ENCODE results near the gene RBM20. TPM values are rescaled to one million over a fixed set of nuclear protein-coding genes. Genes with fewer than 3 reads are reported as not detected.
A peak's percentile ranks its signal among the peaks of the same experiment; 100 is the strongest.

The RBM20 gene
- total RNA-seq, 1 experiment from 2014 or later = 0.24 TPM

DNA sequence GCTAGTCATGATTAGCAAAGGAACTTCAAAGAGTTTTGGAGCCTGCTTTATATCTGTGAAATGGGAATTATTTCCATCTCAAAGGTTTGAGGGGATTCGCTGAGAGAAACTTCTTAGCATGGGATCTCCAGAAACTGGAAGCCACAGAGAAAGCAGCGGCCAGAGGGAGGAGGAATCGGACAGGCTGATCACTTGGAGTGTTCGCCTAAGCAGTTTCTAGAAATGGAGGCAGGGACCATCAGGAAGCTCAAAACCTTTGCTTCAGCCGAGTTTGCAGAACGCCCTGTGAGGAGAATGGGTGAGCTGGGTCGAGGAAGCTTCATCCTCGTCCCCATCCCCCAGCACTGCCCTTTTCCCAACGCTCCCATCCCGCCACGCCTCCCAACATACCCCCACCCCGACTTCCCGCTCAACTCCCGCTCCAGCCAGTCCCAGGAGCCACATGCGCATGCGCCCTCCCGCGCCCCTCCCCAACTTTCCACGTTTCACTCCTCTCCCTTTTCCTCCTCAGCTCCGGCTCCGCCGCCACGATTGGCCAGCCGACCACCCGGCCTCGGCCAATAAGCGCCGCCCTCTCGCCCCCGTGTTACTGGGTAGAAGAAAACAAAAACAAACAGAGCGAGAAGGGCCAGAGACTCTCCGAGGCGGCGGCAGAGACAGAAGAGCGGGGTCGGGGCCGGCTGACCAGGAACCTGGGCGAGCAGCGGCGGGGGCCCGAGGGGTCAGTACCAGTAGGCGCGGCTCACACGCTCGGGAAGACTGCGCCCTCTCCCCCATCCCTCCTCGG lies 227.4 kb downstream of the RBM20 start, which contains the start of gene PDCD4:
TSS of gene PDCD4 (plus strand) at position 631 of the 787 bp plus-strand sequence. CDS start 4,100 bp downstream, outside the sequence.
- DNase-seq (ENCODE audit: low spot score) = peak; percentile 98

- DNase-seq (ENCODE audit: low spot score) = peak; percentile 56
Measured at GRCh38 chr10:110872145-110872983, 228.2 kb downstream of the RBM20 start.

- DNase-seq (ENCODE audit: low spot score) = no peak
Measured at GRCh38 chr10:110872984-110873923, 229.1 kb downstream of the RBM20 start.

- DNase-seq (ENCODE audit: low spot score) = no peak
Measured at GRCh38 chr10:110873951-110874350, 229.8 kb downstream of the RBM20 start.

DNA sequence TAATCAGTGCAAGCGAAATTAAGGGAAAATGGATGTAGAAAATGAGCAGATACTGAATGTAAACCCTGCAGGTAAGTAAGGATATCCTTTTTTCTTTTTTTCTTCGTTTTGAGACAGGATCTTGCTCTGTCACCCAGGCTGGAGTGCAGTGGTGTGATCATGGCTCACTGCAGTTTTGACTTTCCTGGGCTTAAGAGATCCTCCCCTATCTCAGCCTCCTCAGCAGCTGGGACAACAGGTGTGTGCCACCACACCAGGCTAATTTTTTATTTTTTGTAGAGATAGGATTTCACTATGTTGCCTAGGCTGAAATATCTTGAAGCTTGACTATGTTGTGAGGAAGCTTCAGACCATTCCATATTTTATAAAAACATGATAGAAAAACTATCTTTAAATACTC lies 231.9 kb downstream of the RBM20 start:
- no peak for DNase-seq (ENCODE audit: low spot score)

DNA sequence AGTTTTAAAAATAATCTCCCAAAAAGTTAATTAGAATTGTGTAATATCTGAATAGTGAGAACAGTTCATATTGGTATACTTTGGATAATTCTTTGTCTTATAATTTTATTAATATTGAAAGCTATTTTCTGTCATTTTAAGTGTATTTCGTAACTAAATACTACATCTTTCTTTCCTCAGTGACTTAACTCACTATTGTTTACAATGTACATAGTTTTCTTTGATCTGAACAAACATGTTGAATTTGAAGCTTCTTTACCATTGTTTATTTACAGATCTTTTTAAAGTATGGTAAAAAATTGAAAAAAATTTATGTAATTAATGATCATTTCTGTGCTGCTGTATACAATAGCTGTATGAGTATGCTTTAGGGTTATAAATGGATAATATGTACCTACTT lies 232.7 kb downstream of the RBM20 start:
- no peak for DNase-seq (ENCODE audit: low spot score)

- DNase-seq (ENCODE audit: low spot score) = no peak
Measured at GRCh38 chr10:110880012-110880411, 235.9 kb downstream of the RBM20 start.

DNA sequence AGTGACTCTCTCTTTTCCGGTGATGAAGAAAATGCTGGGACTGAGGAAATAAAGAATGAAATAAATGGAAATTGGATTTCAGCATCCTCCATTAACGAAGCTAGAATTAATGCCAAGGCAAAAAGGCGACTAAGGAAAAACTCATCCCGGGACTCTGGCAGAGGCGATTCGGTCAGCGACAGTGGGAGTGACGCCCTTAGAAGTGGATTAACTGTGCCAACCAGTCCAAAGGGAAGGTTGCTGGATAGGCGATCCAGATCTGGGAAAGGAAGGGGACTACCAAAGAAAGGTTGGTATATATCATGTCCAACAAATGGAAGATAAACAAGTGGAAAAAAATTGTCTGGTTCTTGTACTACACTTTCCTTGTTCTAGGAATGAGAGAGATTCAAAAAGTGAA lies 237.1 kb downstream of the RBM20 start:
- no peak for DNase-seq (ENCODE audit: low spot score)

DNA sequence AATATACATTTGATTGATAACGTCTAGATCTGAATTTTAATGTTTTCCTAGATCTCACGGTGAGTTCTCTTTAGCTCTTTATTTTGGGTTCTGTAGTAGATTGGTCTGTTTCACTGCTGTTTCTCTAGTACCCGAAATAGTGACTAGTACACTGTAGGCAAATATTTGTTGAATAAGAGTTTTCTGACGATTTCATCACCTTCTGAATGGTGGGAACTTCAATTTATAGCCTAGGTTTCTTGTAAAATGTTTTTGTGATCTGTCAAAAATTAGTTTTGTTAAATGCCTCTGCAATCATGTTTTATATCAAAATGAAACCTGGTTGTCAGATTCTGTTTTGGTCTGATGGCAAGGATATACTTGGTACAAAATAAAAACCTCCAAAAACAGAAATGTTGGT lies 237.8 kb downstream of the RBM20 start:
- DNase-seq (ENCODE audit: low spot score) = no peak

GRCh38 chr10:110883924-110884323 lies 239.8 kb downstream of the RBM20 start:
- DNase-seq (ENCODE audit: low spot score) = no peak

- no peak for DNase-seq (ENCODE audit: low spot score)
Measured at GRCh38 chr10:110885932-110886674, 242.0 kb downstream of the RBM20 start.

GRCh38 chr10:110887560-110887959 lies 243.4 kb downstream of the RBM20 start:
- DNase-seq (ENCODE audit: low spot score) = no peak

Other genes with a start within 250 kb of the RBM20 start
- gene DUSP5, start 146.4 kb upstream of the RBM20 start, total RNA-seq (2014; rRNA removed; shearing (Covaris generic)) = 6.8 and 9.5 TPM in 2 replicates
- 68.1 and 89.3 TPM in 2 replicates for gene SMC3, start 76.6 kb upstream of the RBM20 start, total RNA-seq (2014; rRNA removed; shearing (Covaris generic))
- gene PDCD4, start 227.6 kb downstream of the RBM20 start, total RNA-seq (2014; rRNA removed; shearing (Covaris generic)) = 23.2 and 23.3 TPM in 2 replicates

Data from A172 (cell line).